IMR-90 (cell line): ENCODE data around the gene LRRC72. TPM values are rescaled to one million over a fixed set of nuclear protein-coding genes. Genes with fewer than 3 reads are reported as not detected.

ENCODE experiments used
- ATAC-seq: fragments of 200-7000 bp; cut with Tn5 transposase; 2 replicates; pipeline ENCODE4 v1.9.1; 2020; ENCODE audit warnings: low read depth, mild to moderate bottlenecking, moderate library complexity
- BruUV-seq: library from RNA; stranded (reverse); fragments of 400-500 nt; replicated peaks from 2 replicates; lab custom pipeline; 2021; lab: Mats Ljungman, UMichigan
- CTCF ChIA-PET: fragments of 300-600 bp; formaldehyde crosslinking; extraction: SDS; loops from one replicate; lab custom pipeline; 2021; ENCODE audit warnings: antibody characterized with exemption; lab: Yijun Ruan, JAX
- POLR2A ChIA-PET: fragments of 300-600 bp; sonication (Branson Sonifier 250); formaldehyde crosslinking; loops from one replicate; lab custom pipeline; 2022; ENCODE audit warnings: antibody characterized with exemption; ENCODE audit not compliant: unreplicated experiment; lab: Charles Lee
- DNase-seq: peaks from one replicate; pipeline ENCODE4 v3.0.0; 2013
- H2AFZ ChIP-seq: replicated peaks from 2 replicates; pipeline ENCODE3; 2013; ENCODE audit warnings: low read length, mild to moderate bottlenecking; ENCODE audit not compliant: poor library complexity
- H2AK5ac ChIP-seq: 2 replicates; pipeline ENCODE4 v1.6.1; 2013; ENCODE audit warnings: low read depth, low read length, inconsistent platforms
- H2AK9ac ChIP-seq: replicated peaks from 2 replicates; pipeline ENCODE3; 2013; ENCODE audit warnings: mild to moderate bottlenecking, low read depth, low read length, moderate library complexity; ENCODE audit not compliant: poor library complexity
- H2BK120ac ChIP-seq: 2 replicates; pipeline ENCODE4 v1.6.1; 2013; ENCODE audit warnings: low read depth, low read length, inconsistent platforms
- H2BK15ac ChIP-seq: 3 replicates; pipeline ENCODE4 v1.6.1; 2013; ENCODE audit warnings: low read depth, low read length, inconsistent platforms
- H2BK20ac ChIP-seq: 2 replicates; pipeline ENCODE4 v1.6.1; 2013; ENCODE audit warnings: low read depth, mild to moderate bottlenecking, inconsistent platforms, low read length, moderate library complexity
- H2BK5ac ChIP-seq: 2 replicates; pipeline ENCODE4 v1.6.1; 2013; ENCODE audit warnings: mild to moderate bottlenecking, low read depth, low read length, inconsistent platforms; ENCODE audit not compliant: poor library complexity, severe bottlenecking
- H3K14ac ChIP-seq: replicated peaks from 2 replicates; pipeline ENCODE4 v1.6.1; 2013; ENCODE audit warnings: low read depth, low read length, inconsistent platforms
- H3K18ac ChIP-seq: 2 replicates; pipeline ENCODE4 v1.6.1; 2013; ENCODE audit warnings: low read depth, low read length, control low read depth
- H3K23ac ChIP-seq: 2 replicates; pipeline ENCODE4 v1.6.1; 2013; ENCODE audit warnings: low read depth, low read length, inconsistent platforms
- H3K27ac ChIP-seq: 2 replicates; pipeline ENCODE4 v1.5.1; 2013; ENCODE audit warnings: mild to moderate bottlenecking, control low read depth, low read length; ENCODE audit not compliant: insufficient read depth
- H3K27me3 ChIP-seq: 2 replicates; pipeline ENCODE4 v1.6.1; 2013; ENCODE audit warnings: low read length; ENCODE audit not compliant: control insufficient read depth, insufficient read depth
- H3K36me3 ChIP-seq: 2 replicates; pipeline ENCODE4 v1.6.1; 2013; ENCODE audit warnings: low read length, mixed read lengths; ENCODE audit not compliant: control insufficient read depth, insufficient read depth
- H3K4ac ChIP-seq: 2 replicates; pipeline ENCODE4 v1.6.1; 2013; ENCODE audit warnings: low read depth, low read length, inconsistent platforms
- H3K4me1 ChIP-seq: 2 replicates; pipeline ENCODE4 v1.6.1; 2013; ENCODE audit warnings: low read length, mixed read lengths; ENCODE audit not compliant: control insufficient read depth, insufficient read depth
- H3K4me2 ChIP-seq: 2 replicates; pipeline ENCODE4 v1.6.1; 2013; ENCODE audit warnings: low read depth, mild to moderate bottlenecking, control low read depth, low read length, moderate library complexity
- H3K4me3 ChIP-seq: 2 replicates; pipeline ENCODE4 v1.5.1; 2013; ENCODE audit warnings: low read depth, mild to moderate bottlenecking, control low read depth, low read length, moderate library complexity; ENCODE audit not compliant: insufficient read depth
- H3K56ac ChIP-seq: 2 replicates; pipeline ENCODE4 v1.6.1; 2013; ENCODE audit warnings: low read length, inconsistent platforms; ENCODE audit not compliant: insufficient read depth; ENCODE audit errors: extremely low read depth
- H3K79me1 ChIP-seq, 2 experiments: 2 replicates each; pipeline ENCODE4 v1.6.1; 2013; ENCODE audit warnings: low read length in 2 of 2, inconsistent platforms in 1 of 2, low read depth in 1 of 2
- H3K9ac ChIP-seq: 2 replicates; pipeline ENCODE4 v1.6.1; 2013; ENCODE audit warnings: low read depth, low read length, control low read depth
- H3K9me1 ChIP-seq: 2 replicates; pipeline ENCODE4 v1.6.1; 2013; ENCODE audit warnings: low read length, inconsistent platforms; ENCODE audit not compliant: insufficient read depth
- H3K9me3 ChIP-seq: 2 replicates; pipeline ENCODE4 v1.6.1; 2013; ENCODE audit warnings: low read length; ENCODE audit not compliant: control insufficient read depth, insufficient read depth
- H4K20me1 ChIP-seq: 2 replicates; pipeline ENCODE4 v1.6.1; 2013; ENCODE audit warnings: low read length, inconsistent platforms; ENCODE audit not compliant: insufficient read depth
- H4K5ac ChIP-seq: 2 replicates; pipeline ENCODE4 v1.6.1; 2013; ENCODE audit warnings: mild to moderate bottlenecking, low read depth, low read length, control low read depth
- H4K8ac ChIP-seq, 2 experiments: 2 replicates each; pipeline ENCODE4 v1.6.1; 2013; ENCODE audit warnings: low read depth in 2 of 2, low read length in 2 of 2, control low read depth in 1 of 2, inconsistent platforms in 1 of 2
- H4K91ac ChIP-seq: 2 replicates; pipeline ENCODE4 v1.6.1; 2013; ENCODE audit warnings: low read depth, low read length, inconsistent platforms; ENCODE audit not compliant: insufficient read depth
- BHLHE40 ChIP-seq: fragments of 150-350 bp; IDR thresholded peaks from 2 replicates; pipeline ENCODE4 v1.6.1; 2016; ENCODE audit warnings: mild to moderate bottlenecking, low read depth, low read length
- CHD1 ChIP-seq: IDR thresholded peaks from 2 replicates; pipeline ENCODE4 v1.6.1; 2012; ENCODE audit warnings: low read depth, low read length, improper control_type of control experiment
- ELK1 ChIP-seq: fragments of 150-350 bp; IDR thresholded peaks from 2 replicates; pipeline ENCODE4 v1.6.1; 2016; ENCODE audit warnings: low read depth, mild to moderate bottlenecking, low read length, moderate library complexity, borderline replicate concordance
- FOS ChIP-seq: fragments of 150-350 bp; IDR thresholded peaks from 2 replicates; pipeline ENCODE4 v1.6.1; 2016; ENCODE audit warnings: low read depth, low read length
- MAFK ChIP-seq: IDR thresholded peaks from 2 replicates; pipeline ENCODE4 v1.6.1; 2012; ENCODE audit warnings: low read depth, low read length, improper control_type of control experiment
- MAZ ChIP-seq: IDR thresholded peaks from 2 replicates; pipeline ENCODE4 v1.6.1; 2012; ENCODE audit warnings: low read depth, mild to moderate bottlenecking, low read length, improper control_type of control experiment, moderate library complexity, borderline replicate concordance
- MXI1 ChIP-seq: IDR thresholded peaks from 2 replicates; pipeline ENCODE4 v1.6.1; 2012; ENCODE audit warnings: low read depth, mild to moderate bottlenecking, low read length, moderate library complexity, borderline replicate concordance
- NFE2L2 ChIP-seq: fragments of 150-350 bp; IDR thresholded peaks from 2 replicates; pipeline ENCODE4 v1.6.1; 2016; ENCODE audit warnings: low read depth, mild to moderate bottlenecking, low read length
- POLR2A ChIP-seq: IDR thresholded peaks from 2 replicates; pipeline ENCODE4 v1.6.1; 2012; ENCODE audit warnings: mild to moderate bottlenecking, low read depth, low read length
- RAD21 ChIP-seq: IDR thresholded peaks from 2 replicates; pipeline ENCODE4 v1.6.1; 2012; ENCODE audit warnings: low read length, improper control_type of control experiment
- RCOR1 ChIP-seq: IDR thresholded peaks from 2 replicates; pipeline ENCODE4 v1.6.1; 2012; ENCODE audit warnings: mild to moderate bottlenecking, low read length, improper control_type of control experiment; ENCODE audit not compliant: insufficient replicate concordance
- RFX5 ChIP-seq: IDR thresholded peaks from 2 replicates; pipeline ENCODE4 v1.8.0; 2012; ENCODE audit warnings: low read depth, mild to moderate bottlenecking, low read length, moderate library complexity
- SMC3 ChIP-seq: fragments of 150-350 bp; IDR thresholded peaks from 2 replicates; pipeline ENCODE4 v1.6.1; 2016; ENCODE audit warnings: low read depth, mild to moderate bottlenecking, antibody characterized with exemption, low read length, moderate library complexity
- WGBS, 2 experiments: methylation state at CpG; one replicate each; pipeline versions ENCODE4 v1.1.5 to v1.1.7; 2013; ENCODE audit warnings: missing lambda C conversion rate in 2 of 2; ENCODE audit not compliant: insufficient read length in 1 of 2; ENCODE audit errors: extremely low coverage in 2 of 2; 5-methylcytosine and 5-hydroxymethylcytosine counted together
- dilution Hi-C: fragments of 300-500 bp; cut with HindIII; formaldehyde crosslinking; loops from one replicate; pipeline ENCODE4 v1.14.3; 2018; ENCODE audit warnings: low sequenced_read_pairs; ENCODE audit not compliant: unreplicated experiment
- in situ Hi-C: fragments of 300-500 bp; cut with MboI; formaldehyde crosslinking; loops from 3 replicates; pipeline ENCODE4 v1.14.3; 2019; ENCODE audit warnings: low sequenced_read_pairs, inconsistent platforms, mixed read lengths
- intact Hi-C: fragments of 100-400 bp; cut with micrococcal nuclease; formaldehyde crosslinking; loops from 2 replicates; pipeline ENCODE4 v1.10.0; 2022
- polyA plus RNA-seq, 3 experiments: library from polyadenylated mRNA; depleted of rRNA; stranded (reverse); fragments of >200 nt; gene quantifications; 2 replicates each; pipeline ENCODE4 v1.2.3, GENCODE V29; 2012; ENCODE audit warnings: low replicate concordance in 1 of 3
- total RNA-seq: library from RNA; depleted of rRNA; stranded (reverse); fragments of >200 nt; gene quantifications from 2 replicates; pipeline ENCODE4 v1.2.3, GENCODE V29; 2012
- TF ChIP-seq, protein P1 (sequence below): conservative IDR thresholded peaks from 2 replicates; pipeline ENCODE4 v1.5.1; 2012; ENCODE audit warnings: mild to moderate bottlenecking, low read depth, low read length, improper control_type of control experiment
- TF ChIP-seq, protein P2 (sequence below): fragments of 150-350 bp; IDR thresholded peaks from 2 replicates; pipeline ENCODE4 v1.6.1; 2017; ENCODE audit warnings: mild to moderate bottlenecking, antibody characterized with exemption, low read length, low read depth

Gene LRRC72
- total and polyA plus RNA-seq, 2 of the 4 experiments (the other 2 are of a cell fraction): not detected

DNA sequence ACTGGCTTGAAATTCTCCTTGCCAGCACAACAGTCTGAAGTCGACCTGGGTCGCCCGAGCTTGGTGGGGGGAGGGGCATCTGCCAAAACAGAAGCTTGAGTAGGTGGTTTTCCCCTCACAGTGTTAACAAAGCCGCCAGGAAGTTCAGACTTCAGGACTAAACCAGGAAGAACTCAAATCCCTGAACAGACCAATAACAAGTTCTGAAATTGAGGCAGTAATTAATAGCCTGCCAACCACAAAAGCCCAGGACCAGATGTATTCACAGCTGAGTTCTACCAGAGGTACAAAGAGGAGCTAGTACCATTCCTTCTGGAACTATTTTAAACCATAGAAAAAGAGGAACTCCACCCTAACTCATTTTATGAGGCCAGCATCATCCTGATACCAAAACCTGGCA lies 45.3 kb downstream of the LRRC72 start:
- H4K5ac ChIP-seq: no peak overlapping the region
- H3K4me2 ChIP-seq: no peak overlapping the region
- dilution Hi-C loops (no loop called here), intact Hi-C loops (no loop called here), in situ Hi-C loops (loop anchor here (25.0 kb wide), 1 partner anchor 1260 kb away; no protein-coding TSS in a partner anchor)
- no CpG with 5 or more reads among the region's 4 CpGs for WGBS, 2 experiments
- no peaks in the 10 kb centered on the region for H3K79me1 ChIP-seq
- H3K9me3 ChIP-seq: no peaks in the 10 kb centered on the region
- no TSS peak for BruUV-seq
- ChIA-PET CTCF (no interaction called here), POLR2A (no interaction called here)
- H2AFZ ChIP-seq: no peak overlapping the region
- H4K8ac ChIP-seq: no peak overlapping the region
- H3K23ac ChIP-seq: no peak overlapping the region
- H3K4me3 ChIP-seq: no peak overlapping the region
- no peak overlapping the region for H3K14ac ChIP-seq
- no peak for DNase-seq
- no peaks in the 10 kb centered on the region for H4K20me1 ChIP-seq
- H2AK9ac ChIP-seq: no peak overlapping the region
- no peak overlapping the region for H3K56ac ChIP-seq
- no peak for ATAC-seq
- no peaks in the 10 kb centered on the region for H3K9me1 ChIP-seq
- no peak overlapping the region for H2BK20ac ChIP-seq
- H3K18ac ChIP-seq: no peak overlapping the region
- no peak overlapping the region for H2BK5ac ChIP-seq
- H3K4me1 ChIP-seq: no peaks in the 10 kb centered on the region
- H4K91ac ChIP-seq: no peak overlapping the region
- H2AK5ac ChIP-seq: no peak overlapping the region
- H3K36me3 ChIP-seq: no peaks in the 10 kb centered on the region
- TF ChIP-seq ELK1 (no peak), FOS (no peak), NFE2L2 (no peak), RCOR1 (no peak), MAZ (no peak), MXI1 (no peak), SMC3 (no peak), CHD1 (no peak), RFX5 (no peak), BHLHE40 (no peak), RAD21 (no peak), MAFK (no peak), POLR2A (no peak)
- TF ChIP-seq, protein P1, sequence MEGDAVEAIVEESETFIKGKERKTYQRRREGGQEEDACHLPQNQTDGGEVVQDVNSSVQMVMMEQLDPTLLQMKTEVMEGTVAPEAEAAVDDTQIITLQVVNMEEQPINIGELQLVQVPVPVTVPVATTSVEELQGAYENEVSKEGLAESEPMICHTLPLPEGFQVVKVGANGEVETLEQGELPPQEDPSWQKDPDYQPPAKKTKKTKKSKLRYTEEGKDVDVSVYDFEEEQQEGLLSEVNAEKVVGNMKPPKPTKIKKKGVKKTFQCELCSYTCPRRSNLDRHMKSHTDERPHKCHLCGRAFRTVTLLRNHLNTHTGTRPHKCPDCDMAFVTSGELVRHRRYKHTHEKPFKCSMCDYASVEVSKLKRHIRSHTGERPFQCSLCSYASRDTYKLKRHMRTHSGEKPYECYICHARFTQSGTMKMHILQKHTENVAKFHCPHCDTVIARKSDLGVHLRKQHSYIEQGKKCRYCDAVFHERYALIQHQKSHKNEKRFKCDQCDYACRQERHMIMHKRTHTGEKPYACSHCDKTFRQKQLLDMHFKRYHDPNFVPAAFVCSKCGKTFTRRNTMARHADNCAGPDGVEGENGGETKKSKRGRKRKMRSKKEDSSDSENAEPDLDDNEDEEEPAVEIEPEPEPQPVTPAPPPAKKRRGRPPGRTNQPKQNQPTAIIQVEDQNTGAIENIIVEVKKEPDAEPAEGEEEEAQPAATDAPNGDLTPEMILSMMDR: no peak
- TF ChIP-seq, protein P2, sequence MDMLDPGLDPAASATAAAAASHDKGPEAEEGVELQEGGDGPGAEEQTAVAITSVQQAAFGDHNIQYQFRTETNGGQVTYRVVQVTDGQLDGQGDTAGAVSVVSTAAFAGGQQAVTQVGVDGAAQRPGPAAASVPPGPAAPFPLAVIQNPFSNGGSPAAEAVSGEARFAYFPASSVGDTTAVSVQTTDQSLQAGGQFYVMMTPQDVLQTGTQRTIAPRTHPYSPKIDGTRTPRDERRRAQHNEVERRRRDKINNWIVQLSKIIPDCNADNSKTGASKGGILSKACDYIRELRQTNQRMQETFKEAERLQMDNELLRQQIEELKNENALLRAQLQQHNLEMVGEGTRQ: no peak
- no peak overlapping the region for H3K27ac ChIP-seq
- no peak overlapping the region for H2BK120ac ChIP-seq
- no peak overlapping the region for H3K9ac ChIP-seq
- H2BK15ac ChIP-seq: no peak overlapping the region
- no peaks in the 10 kb centered on the region for H3K27me3 ChIP-seq
- H3K4ac ChIP-seq: no peak overlapping the region
